ENCODE results near the gene NTRK1. TPM values are rescaled to one million over a fixed set of nuclear protein-coding genes. Genes with fewer than 3 reads are reported as not detected.
A peak's percentile ranks its signal among the peaks of the same experiment; 100 is the strongest.

The NTRK1 gene
- total RNA-seq, 2 experiments from 2014 or later = 13.7 to 13.9 TPM

DNA sequence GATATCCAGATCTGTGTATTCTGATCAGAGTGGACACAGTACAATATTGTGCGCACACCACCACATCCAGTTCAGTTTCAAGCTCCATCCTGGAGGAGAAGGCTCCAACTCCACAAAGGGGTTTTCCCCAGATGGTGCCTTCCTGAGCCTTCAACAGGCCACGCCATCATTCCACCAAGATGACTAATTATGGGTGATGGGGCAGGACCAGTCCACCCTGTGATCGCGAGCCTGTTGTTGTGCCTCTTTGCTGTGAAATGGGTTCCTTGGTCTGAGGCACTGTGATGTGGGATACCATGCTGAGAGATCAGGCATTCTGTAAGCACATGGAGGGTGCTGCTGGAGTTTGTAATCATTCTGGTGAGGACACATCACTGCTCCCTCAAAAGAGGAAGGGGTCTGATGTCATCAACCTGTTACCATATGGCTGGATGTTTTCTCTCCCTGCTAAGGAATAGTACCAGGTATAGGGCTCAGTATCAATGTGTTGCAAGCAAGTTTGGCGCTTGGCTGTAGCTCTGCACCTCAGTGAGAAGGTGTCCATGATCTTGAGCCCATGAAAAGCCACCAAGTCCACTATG, 37.4 kb upstream of the NTRK1 start:
- POLR2A ChIA-PET = no interaction called here
- no peak for ATAC-seq (ENCODE audit: low read depth)
- no peak overlapping the region for H3K4me3 Mint-ChIP-seq
- H3K36me3 Mint-ChIP-seq = peaks cover 3% of the 10 kb centered on the region
- no peak overlapping the region for H3K27ac Mint-ChIP-seq
- H3K9me3 Mint-ChIP-seq = peaks cover 2% of the 10 kb centered on the region
- H3K27me3 Mint-ChIP-seq = peaks cover 2% of the 10 kb centered on the region
- DNase-seq = peak; percentile 0
- peaks cover 19% of the 10 kb centered on the region for H3K4me1 Mint-ChIP-seq

DNA sequence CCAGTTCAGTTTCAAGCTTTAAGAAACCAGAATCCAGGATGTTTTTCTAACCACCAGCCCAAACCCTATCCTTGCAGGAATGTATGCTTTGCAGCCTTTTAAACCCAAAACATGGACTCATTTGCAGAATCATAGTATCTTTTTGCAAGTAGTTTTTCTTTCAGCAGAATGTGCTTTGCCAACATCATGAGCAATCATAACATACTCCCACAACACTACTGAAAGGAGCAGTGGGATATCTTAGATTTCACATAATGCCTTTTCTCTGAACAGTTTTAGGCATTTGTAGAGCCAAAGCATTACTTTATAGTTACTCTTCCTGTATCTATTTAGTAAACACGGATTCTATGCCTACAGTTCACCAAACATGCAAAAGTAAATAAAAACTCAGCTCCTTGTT, 34.0 kb upstream of the NTRK1 start:
- H3K4me1 Mint-ChIP-seq = peaks cover 11% of the 10 kb centered on the region

DNA sequence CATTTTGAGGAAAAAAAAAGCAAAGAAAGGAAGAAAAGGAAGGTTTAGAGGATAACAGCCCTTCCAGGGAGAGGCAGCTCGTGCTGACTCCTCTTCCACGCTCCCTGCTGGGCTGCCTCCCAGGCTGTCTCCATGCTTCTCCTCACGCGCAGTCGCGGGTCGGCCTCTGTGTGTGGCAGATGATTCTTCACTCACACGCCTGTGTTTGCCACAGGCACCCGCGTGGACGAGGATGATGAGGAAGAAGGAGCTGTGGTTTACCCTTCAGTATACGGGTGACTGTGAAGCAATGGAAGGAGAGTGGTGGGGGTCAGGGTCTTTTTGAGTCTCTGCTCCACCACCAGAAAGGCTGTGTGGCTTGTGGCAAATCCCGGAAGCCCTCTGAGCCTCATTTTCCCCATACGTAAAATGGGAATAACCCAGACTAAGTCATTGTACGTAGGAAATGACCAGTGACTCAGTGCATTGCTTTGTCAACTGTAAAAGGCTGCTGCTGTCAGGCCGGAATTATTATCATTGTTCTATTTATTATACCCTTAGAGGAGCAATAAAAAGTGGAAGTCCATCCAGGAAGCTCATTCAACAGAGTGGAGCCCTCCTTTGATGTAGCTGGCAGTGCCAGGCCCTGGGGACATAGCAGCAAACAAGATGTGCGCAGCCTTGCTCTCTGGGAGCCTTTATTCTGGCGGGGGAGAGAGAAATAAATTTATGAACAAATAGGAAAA, 32.1 kb upstream of the NTRK1 start:
- DNase-seq (no peak), ATAC-seq (ENCODE audit: low read depth) (no peak)
- POLR2A ChIA-PET = no interaction called here
- no peaks in the 10 kb centered on the region for H3K36me3 Mint-ChIP-seq
- H3K27ac Mint-ChIP-seq = no peak overlapping the region
- H3K4me3 Mint-ChIP-seq = no peak overlapping the region
- peaks cover 9% of the 10 kb centered on the region for H3K27me3 Mint-ChIP-seq
- H3K4me1 Mint-ChIP-seq = peaks cover 5% of the 10 kb centered on the region
- H3K9me3 Mint-ChIP-seq = peaks cover 2% of the 10 kb centered on the region

More for the DNA sequence above, 34.0 kb upstream of the NTRK1 start:
- POLR2A ChIA-PET = no interaction called here
- no peaks in the 10 kb centered on the region for H3K36me3 Mint-ChIP-seq
- H3K9me3 Mint-ChIP-seq = peaks cover 2% of the 10 kb centered on the region
- DNase-seq = no peak
- no peak for ATAC-seq (ENCODE audit: low read depth)
- peaks cover 9% of the 10 kb centered on the region for H3K27me3 Mint-ChIP-seq
- H3K4me3 Mint-ChIP-seq = no peak overlapping the region
- no peak overlapping the region for H3K27ac Mint-ChIP-seq

DNA sequence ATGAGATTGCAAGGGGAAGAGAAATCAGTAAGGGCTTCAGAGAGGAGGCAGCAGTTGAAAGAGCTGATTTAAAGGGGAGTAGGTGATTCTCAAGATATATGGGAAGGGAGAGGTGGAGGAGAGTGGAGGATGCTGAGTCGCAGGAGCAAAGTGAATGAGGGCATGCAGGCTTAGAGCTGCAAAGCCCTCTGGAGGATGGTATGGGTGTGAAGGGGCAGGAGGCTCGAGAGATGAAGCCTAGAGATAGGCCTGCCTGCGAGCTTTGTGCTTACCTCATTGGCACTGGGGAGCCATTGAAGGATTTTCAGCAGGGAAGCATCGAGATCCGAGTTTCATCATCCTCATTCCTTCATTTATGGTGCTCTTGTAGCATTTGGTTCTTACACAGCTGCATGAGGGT, 28.2 kb upstream of the NTRK1 start:
- ATAC-seq (ENCODE audit: low read depth) (no peak), DNase-seq (no peak)
- H3K27me3 Mint-ChIP-seq = peaks cover 9% of the 10 kb centered on the region
- POLR2A ChIA-PET = no interaction called here
- no peaks in the 10 kb centered on the region for H3K9me3 Mint-ChIP-seq
- no peak overlapping the region for H3K27ac Mint-ChIP-seq
- H3K36me3 Mint-ChIP-seq = no peaks in the 10 kb centered on the region
- no peak overlapping the region for H3K4me3 Mint-ChIP-seq
- H3K4me1 Mint-ChIP-seq = peaks cover 24% of the 10 kb centered on the region

DNA sequence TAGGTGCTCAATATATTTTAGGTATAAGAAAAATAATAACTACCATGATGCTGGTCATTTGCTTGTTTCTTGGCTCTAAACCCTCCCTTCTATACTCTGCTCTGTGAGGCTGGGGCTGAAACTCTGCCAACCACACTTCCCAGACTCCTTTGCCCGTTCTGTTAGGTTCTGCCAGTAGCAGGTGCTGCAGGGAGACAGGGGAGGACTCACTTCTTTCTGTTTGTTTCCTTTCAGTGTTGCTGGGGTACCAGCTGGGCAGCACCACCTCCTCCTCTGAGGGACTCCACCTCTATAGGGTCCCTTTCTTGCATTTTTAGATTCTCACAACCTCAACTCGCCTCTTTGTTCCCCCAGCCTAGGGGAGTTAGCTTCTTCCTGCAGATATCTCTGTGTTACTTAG, 27.1 kb upstream of the NTRK1 start:
- Mint-ChIP-seq H3K36me3 (no peaks in the 10 kb centered on the region), H3K27ac (peak overlapping the region; percentile 44), H3K4me3 (no peak overlapping the region), H3K27me3 (peaks cover 7% of the 10 kb centered on the region), H3K9me3 (no peaks in the 10 kb centered on the region), H3K4me1 (peaks cover 25% of the 10 kb centered on the region)
- ATAC-seq (ENCODE audit: low read depth) (peak; percentile 46), DNase-seq (no peak)
- POLR2A ChIA-PET = interaction anchor here (0.6 to 1.7 kb wide), 4 partner anchors 11 to 105 kb away, joined by 3 to 6 read pairs (median 4); partner anchors contain the start of genes ISG20L2 and METTL25B

DNA sequence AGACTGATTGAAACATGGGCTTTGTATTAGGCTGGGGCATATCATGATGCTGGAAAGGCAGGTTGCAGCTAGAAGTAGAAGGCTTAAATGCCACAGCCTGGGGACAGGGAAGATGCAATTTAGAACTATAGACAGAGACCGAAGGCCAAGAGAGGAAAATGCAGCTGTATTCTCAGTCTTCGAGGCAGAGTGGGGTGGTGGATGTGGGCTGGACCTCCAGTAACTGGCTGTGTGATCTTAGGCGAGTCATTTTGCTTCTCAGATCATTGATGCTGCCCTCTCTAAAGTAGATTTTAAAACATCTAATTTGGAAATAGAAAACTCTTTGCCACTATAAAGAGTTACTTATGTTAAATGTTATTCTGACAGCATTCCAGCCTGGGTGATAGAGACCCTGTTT, 26.3 kb upstream of the NTRK1 start:
- no peak for DNase-seq
- Mint-ChIP-seq H3K9me3 (no peaks in the 10 kb centered on the region), H3K36me3 (no peaks in the 10 kb centered on the region), H3K4me1 (peaks cover 29% of the 10 kb centered on the region), H3K4me3 (no peak overlapping the region), H3K27me3 (peaks cover 7% of the 10 kb centered on the region), H3K27ac (peak overlapping the region; percentile 44)
- POLR2A ChIA-PET = interaction anchor here (0.8 to 1.7 kb wide), 3 partner anchors 13 to 106 kb away, joined by 3 to 6 read pairs (median 4); partner anchors contain the start of genes ISG20L2 and METTL25B
- peak; percentile 21 for ATAC-seq (ENCODE audit: low read depth)

DNA sequence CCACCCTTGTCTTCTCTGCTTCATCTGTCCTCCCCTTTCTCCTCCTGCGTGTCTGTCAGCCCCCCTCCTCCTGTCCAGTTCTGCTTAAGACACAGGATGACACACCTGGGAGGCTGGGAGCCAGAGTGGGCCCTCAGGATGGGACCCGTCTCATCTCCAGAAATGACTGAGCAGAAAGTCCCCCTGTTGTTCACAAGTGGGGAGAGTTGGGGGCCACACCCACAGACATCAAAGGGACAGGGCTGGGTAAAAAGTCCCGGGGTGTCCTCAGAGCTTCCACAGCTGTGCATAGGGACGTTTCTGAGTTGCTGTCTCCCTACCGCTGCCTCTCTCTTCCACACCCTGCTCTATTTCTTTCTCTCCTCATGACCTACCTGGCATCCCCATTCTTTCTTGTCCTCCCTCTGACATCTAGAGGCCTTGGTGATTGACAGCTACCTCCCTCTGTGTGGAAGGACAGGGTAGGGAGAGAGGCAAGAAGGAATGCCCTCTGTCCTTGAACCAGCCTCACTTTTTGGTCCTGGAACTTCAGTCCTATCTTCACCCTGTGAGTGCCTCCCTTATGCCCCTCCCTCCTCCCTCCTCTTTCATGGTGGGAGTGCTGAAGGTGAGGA, 24.5 kb upstream of the NTRK1 start:
- H3K27ac Mint-ChIP-seq = no peak overlapping the region
- no peak for DNase-seq
- no peaks in the 10 kb centered on the region for H3K36me3 Mint-ChIP-seq
- H3K4me3 Mint-ChIP-seq = no peak overlapping the region
- H3K27me3 Mint-ChIP-seq = peaks cover 4% of the 10 kb centered on the region
- peaks cover 32% of the 10 kb centered on the region for H3K4me1 Mint-ChIP-seq
- POLR2A ChIA-PET = interaction anchor here (1.4 to 1.6 kb wide), 2 partner anchors 23 to 25 kb away, joined by 4 to 5 read pairs; partner anchors contain the start of gene NTRK1
- no peaks in the 10 kb centered on the region for H3K9me3 Mint-ChIP-seq
- peak; percentile 10 for ATAC-seq (ENCODE audit: low read depth)

DNA sequence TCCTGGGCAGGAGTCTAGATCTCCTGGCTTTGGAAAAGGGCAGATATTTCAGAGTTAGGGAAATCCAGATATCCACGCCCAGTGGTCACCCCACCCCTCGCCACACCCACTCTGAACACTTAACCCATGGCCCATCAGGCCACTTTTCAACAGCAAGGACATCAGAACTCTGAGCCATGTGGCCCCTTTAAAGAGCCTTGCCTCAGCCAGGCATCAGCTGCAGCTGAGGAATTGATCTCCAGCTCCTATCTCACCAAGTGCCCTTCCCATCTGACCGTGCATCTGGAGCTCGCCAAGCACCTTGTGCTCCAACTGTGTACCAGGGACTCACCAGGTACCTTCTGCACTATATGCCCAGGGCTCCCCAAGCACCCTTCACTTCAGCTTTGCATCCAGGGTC, 23.8 kb upstream of the NTRK1 start:
- H3K27ac Mint-ChIP-seq = no peak overlapping the region

DNA sequence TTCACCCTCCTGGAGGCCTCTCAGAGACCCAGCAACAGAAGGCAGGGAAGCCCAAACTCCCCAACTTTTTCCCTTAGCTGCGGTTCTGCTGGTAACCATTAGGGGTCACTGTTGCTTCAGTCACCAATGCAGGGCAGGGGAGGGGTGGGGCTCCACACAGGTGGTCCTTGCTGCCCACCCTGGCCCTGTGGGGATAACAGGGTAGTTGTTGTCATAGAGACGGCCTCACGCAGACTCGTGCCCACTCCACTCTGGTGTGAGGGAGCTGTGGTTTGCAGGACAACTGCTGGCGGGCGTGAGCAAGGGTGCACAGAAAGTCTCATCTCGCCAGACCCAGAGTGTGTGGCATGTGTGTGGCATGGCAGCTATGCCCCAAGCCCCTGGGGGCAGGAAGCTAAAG, 21.7 kb upstream of the NTRK1 start:
- H3K36me3 Mint-ChIP-seq = no peaks in the 10 kb centered on the region
- peak overlapping the region; percentile 55 for H3K27ac Mint-ChIP-seq
- no peak for DNase-seq
- no peak overlapping the region for H3K4me3 Mint-ChIP-seq
- peaks cover 24% of the 10 kb centered on the region for H3K4me1 Mint-ChIP-seq
- no peaks in the 10 kb centered on the region for H3K9me3 Mint-ChIP-seq
- peak; percentile 48 for ATAC-seq (ENCODE audit: low read depth)
- H3K27me3 Mint-ChIP-seq = peaks cover 14% of the 10 kb centered on the region
- POLR2A ChIA-PET = interaction anchor here (0.7 to 1.7 kb wide), 4 partner anchors 19 to 49 kb away, joined by 3 to 13 read pairs (median 4); partner anchors contain the start of gene NTRK1

More for the DNA sequence above, 23.8 kb upstream of the NTRK1 start:
- POLR2A ChIA-PET = interaction anchor here (1.4 to 1.9 kb wide), 3 partner anchors 23 to 29 kb away, joined by 4 to 5 read pairs (median 5); partner anchors contain the start of gene NTRK1
- DNase-seq = no peak
- Mint-ChIP-seq H3K4me1 (peaks cover 32% of the 10 kb centered on the region), H3K36me3 (no peaks in the 10 kb centered on the region), H3K4me3 (no peak overlapping the region), H3K27me3 (no peaks in the 10 kb centered on the region), H3K9me3 (no peaks in the 10 kb centered on the region)
- ATAC-seq (ENCODE audit: low read depth) = no peak

DNA sequence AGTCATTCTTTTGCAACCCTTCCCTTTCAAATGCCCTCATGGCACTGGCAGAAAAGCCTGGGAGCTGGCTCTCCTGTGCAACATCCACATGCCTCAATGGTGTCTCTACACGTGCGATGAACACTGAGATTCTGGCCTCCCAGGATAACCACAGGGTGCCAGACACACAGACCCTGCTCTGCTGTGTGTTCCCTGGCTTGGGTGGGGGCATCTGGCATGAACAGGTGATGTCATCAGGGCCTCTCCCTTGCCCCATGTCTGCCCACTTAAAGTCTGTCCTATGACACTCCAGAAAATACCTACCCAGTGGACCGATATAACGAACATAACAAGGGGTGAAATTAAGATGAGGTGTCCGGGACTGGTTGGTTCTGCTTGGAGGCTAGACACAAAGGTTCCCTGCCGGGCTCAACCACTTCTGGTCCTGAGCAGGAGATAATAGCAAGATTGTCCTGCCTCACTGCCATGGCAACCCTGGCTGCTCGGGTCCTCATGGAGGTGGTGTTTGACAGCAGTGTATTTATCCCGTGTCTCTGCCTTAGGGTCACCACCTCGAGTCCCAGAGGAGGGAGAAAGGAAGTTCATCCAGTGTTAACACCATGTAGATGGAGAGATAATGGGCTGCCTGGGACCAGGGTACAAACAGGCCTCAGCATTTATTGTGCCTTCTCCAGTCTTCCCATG, 21.1 kb upstream of the NTRK1 start:
- H3K27ac Mint-ChIP-seq = no peak overlapping the region
- H3K9me3 Mint-ChIP-seq = no peaks in the 10 kb centered on the region
- H3K4me3 Mint-ChIP-seq = no peak overlapping the region
- no peak for DNase-seq
- H3K36me3 Mint-ChIP-seq = no peaks in the 10 kb centered on the region
- peaks cover 19% of the 10 kb centered on the region for H3K27me3 Mint-ChIP-seq
- no peak for ATAC-seq (ENCODE audit: low read depth)
- H3K4me1 Mint-ChIP-seq = peaks cover 22% of the 10 kb centered on the region
- POLR2A ChIA-PET = interaction anchor here (0.7 to 1.7 kb wide), 3 partner anchors 18 to 30 kb away, joined by 3 to 13 read pairs (median 5); partner anchors contain the start of gene NTRK1

DNA sequence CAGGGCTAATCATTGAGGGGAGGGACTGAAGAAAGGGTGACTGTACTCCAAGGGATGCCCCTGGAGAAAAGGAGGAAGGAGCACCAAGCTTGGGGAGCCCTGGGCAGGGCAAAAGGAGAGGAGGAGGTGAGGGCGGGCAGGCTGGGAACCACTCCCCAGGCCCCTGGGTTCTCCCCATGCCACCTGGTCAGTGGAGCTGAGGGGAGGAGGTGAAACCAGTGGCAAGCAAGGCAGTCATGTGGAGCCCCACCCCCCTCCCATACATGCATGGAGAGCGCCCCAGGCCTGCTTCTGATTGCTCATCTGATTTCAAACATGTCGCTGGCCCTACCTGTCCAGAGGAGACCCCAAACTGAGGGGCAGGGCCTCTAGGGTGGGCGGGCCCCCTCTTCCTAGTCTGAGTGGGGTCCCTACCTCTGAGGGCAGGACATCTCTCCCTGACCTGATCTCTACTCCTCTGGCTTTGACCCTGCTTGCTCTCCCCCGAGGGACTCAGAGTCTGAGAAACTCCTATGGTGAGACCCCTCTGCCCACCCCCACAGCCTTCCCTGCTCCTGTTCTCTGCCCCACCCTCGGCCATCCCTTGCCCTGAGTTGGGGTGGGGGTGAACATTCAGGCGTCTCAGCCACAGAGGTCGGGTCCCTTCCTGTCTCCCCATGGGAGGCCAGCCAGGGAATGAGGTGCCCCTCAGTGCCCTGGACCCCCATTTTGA, 20.3 kb upstream of the NTRK1 start:
- H3K9me3 Mint-ChIP-seq = no peaks in the 10 kb centered on the region
- no peaks in the 10 kb centered on the region for H3K36me3 Mint-ChIP-seq
- POLR2A ChIA-PET = interaction anchor here (0.7 to 1.2 kb wide), 2 partner anchors 23 to 42 kb away, joined by 3 to 5 read pairs; partner anchors contain the start of gene SH2D2A
- DNase-seq (no peak), ATAC-seq (ENCODE audit: low read depth) (no peak)
- peaks cover 24% of the 10 kb centered on the region for H3K27me3 Mint-ChIP-seq
- H3K27ac Mint-ChIP-seq = no peak overlapping the region
- H3K4me1 Mint-ChIP-seq = peaks cover 22% of the 10 kb centered on the region
- no peak overlapping the region for H3K4me3 Mint-ChIP-seq

DNA sequence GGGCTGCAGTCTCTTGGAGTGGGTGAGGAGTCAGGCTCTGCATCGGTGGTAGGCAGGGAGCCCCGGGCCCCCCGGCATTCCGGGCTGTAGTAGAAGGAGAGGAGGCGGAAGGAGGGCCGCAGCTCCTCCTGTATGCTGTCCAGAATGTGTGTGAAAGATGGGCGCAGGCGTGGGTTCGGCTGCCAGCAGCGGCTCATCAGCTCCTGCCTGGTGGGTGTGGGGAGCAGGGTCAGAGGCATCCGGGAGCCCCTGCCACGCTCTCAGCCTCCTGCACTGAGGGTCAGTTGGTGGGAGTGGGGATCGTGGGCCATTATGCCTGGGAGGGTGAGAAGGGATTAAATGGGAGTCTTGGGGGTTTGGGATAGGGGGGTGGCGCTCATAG, 19.8 kb upstream of the NTRK1 start:
- ATAC-seq (ENCODE audit: low read depth) (no peak), DNase-seq (no peak)
- no peak overlapping the region for H3K4me3 Mint-ChIP-seq
- H3K4me1 Mint-ChIP-seq = peaks cover 22% of the 10 kb centered on the region
- no peak overlapping the region for H3K27ac Mint-ChIP-seq
- H3K36me3 Mint-ChIP-seq = peaks cover 1% of the 10 kb centered on the region
- peaks cover 28% of the 10 kb centered on the region for H3K27me3 Mint-ChIP-seq
- H3K9me3 Mint-ChIP-seq = no peaks in the 10 kb centered on the region
- POLR2A ChIA-PET = interaction anchor here (0.7 to 1.2 kb wide), 3 partner anchors 24 to 50 kb away, joined by 3 to 5 read pairs (median 3); partner anchors contain the start of gene SH2D2A

Data from activated naive CD8-positive, alpha-beta T cell treated with anti-CD3 and anti-CD28 coated beads, Interleukin-2, amount 10 ng/mL, durations not matched to agents 7 days and 5 days (primary cell).